HG03378 (cell line): Measurements from ENCODE around the gene MBTPS1.
A peak's percentile ranks its signal among the peaks of the same experiment; 100 is the strongest.

Experiments used
- ATAC-seq: cut with Tn5 transposase; IDR thresholded peaks from one replicate; pipeline ENCODE4 v1.9.1; 2021; ENCODE audit warnings: mild to moderate bottlenecking, moderate library complexity; ENCODE audit not compliant: unreplicated experiment

Gene MBTPS1

GRCh38 chr16:84104231-84104630, 12.5 kb downstream of the MBTPS1 start:
- ATAC-seq, result no peak

GRCh38 chr16:84103678-84104077, 13.1 kb downstream of the MBTPS1 start:
- no peak for ATAC-seq

GRCh38 chr16:84098939-84099338, 17.8 kb downstream of the MBTPS1 start:
- ATAC-seq, result no peak

DNA sequence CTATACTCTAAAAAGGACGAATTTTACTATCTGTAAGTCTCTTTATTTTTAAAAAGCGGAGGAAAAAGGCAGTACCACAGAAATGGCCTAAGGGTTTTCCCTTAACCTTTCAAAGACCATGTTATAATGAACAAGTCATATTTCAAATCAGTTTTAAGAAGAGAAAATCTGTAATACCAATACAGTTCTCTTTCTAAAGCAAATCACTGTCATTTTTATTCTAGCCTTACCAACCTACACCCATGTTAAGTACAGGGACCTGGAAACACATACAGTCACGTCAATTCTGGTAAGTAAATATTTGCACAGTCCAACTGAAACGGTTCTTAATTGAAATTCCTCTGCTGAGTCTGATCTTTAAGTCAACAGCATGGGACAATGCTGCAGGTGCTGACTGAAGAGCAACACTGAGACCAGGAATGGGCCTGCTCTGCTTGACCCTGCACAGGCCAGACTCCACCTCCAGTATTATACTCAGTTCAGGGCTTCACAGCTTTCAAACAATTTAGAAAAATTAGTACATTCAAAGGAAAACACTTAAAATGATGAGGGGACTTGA, 20.2 kb downstream of the MBTPS1 start:
- no peak for ATAC-seq

- no peak for ATAC-seq
These were observed 21.3 kb downstream of the MBTPS1 start for GRCh38 chr16:84095466-84095865.

DNA sequence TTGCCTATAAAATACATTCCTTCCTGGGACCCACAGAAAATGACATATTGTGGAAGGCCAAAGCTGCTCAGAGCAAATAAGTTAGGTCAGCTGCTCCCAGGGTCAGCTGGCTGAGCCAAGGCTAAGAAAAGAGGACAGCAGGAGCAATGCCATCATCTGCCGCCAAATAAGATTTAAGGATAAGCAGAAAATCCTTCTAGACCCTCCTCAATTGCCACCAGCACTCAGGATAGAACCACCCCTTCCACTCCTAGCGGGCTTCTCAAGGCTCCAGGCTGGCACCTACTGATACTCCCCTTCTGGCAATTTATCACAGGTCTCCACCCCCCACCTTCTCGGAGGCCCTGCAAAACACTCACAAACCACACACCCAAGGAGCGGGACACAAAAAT, 22.9 kb downstream of the MBTPS1 start:
- ATAC-seq, result no peak

GRCh38 chr16:84093120-84093878, 23.4 kb downstream of the MBTPS1 start:
- ATAC-seq, result no peak

GRCh38 chr16:84091460-84091859, 25.3 kb downstream of the MBTPS1 start:
- no peak for ATAC-seq

DNA sequence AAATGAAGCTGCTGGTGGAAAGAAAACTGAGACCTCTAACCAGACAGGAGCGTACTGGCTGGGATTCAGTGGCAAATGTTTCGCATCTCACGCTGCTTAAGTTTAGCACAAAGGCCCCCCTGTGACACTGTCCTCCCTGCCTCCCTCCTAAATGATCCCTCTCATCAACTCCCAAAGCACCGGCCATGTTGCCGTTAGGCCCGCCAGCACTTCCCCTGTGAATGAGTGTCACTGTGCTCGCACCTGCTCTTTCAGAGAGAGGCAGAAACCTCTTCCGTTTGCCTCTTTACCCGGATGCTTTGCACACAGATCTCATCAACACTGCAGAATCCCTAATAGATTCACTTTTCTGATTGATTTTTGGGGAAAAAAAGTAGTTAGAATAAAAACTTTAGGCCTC, 26.5 kb downstream of the MBTPS1 start:
- no peak for ATAC-seq

DNA sequence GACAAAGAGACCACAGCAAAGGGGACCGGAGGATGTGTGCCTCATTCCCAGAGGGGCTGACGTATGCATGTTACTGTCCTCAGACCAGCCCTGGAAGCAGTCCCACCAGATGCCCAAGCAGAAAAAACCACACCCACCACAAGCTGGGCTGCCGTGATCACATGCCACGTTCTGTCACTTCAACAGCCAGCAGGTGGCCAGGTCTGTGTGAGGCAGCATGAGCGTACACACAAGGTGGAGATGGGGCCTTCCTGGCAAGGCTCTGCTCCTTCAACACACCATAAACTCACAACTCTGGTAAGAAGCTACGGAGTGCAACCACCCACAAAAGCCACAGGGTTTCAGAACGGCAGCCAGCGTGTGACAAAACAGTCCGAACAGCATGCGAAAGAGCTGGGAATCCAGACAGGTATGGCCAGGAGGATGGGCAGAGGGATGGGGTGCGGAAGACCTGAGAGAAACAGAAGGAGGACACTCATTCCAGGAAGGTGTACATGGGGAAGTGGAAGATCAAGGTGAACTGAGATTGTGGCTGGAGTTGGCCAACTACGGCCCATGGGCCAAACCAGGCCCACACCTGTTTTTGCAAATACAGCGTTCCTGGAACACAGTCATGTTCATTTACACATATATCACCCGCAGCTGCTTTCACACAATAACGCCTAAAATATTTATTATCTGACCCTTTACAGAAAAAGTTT, 27.9 kb downstream of the MBTPS1 start:
- peak; percentile 61 for ATAC-seq

DNA sequence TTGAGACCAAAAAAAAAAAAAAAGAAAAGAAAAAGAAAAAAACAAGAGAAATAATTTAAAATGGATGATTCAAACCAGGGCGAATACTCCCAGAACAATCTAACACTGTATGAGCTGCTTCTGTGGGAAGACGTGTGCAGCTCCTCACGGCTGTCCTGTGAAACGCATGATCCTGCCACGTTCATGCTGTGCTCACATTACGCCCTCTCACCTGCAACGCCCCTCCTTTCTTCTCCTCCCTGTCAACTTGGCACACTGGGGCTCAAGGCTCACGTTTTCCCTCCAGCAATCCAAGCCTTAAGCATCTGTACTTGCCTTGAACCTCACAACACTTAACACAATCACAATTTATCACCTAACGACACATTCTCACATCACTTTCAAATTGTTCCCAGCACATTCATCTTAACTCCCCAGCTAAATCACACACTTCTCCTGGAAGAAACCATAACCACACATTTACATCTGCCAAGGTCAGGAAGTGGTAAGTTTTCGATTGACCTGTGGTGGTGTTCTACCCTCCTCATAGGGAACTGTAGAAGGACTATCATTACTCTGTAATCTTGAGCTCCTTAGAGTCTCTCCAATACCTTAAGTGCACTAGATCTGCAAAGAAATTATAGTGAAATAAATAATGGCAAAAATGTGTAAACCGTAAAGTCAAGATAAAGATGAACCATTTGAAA, 29.1 kb downstream of the MBTPS1 start:
- ATAC-seq, result no peak

DNA sequence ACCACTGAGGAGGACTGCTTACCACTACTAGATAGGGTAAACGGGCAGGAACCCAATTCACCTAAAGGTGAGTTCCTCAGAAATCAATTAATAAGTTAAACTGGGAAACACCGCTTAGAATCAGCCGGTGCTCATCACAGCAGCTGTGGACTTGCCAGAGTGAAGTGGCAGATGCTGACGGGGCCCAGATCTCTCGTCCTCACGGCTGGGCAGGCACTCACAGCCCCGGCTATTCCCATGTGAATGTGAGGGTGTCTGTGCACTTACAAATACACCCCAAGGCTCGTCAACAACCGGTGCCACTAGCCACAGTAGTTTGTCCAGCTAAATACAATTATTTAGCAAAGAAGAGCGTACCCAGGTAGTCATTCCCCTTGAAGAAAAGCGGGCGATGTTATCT, 29.7 kb downstream of the MBTPS1 start:
- ATAC-seq, result no peak

GRCh38 chr16:84086341-84086740, 30.4 kb downstream of the MBTPS1 start:
- ATAC-seq, result no peak

GRCh38 chr16:84085773-84086172, 31.0 kb downstream of the MBTPS1 start:
- no peak for ATAC-seq

DNA sequence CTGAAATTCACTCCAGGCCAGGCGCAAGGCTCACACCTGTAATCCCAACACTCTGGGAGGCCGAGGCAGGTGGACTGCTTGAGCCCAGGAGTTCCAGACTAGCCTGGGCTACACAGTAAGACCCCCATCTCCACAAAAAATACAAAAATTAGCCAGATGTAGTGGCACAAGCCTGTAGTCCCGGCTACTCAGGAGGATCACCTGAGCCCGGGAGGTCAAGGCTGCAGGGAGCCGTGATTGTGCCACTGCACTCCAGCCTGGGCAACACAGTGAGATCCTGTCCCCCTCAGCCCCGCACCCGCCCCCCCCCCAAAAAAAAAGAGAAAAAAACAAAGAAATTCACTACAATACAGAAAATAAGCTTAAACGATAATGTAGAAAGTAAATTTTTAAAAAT, 31.5 kb downstream of the MBTPS1 start:
- ATAC-seq, result no peak

DNA sequence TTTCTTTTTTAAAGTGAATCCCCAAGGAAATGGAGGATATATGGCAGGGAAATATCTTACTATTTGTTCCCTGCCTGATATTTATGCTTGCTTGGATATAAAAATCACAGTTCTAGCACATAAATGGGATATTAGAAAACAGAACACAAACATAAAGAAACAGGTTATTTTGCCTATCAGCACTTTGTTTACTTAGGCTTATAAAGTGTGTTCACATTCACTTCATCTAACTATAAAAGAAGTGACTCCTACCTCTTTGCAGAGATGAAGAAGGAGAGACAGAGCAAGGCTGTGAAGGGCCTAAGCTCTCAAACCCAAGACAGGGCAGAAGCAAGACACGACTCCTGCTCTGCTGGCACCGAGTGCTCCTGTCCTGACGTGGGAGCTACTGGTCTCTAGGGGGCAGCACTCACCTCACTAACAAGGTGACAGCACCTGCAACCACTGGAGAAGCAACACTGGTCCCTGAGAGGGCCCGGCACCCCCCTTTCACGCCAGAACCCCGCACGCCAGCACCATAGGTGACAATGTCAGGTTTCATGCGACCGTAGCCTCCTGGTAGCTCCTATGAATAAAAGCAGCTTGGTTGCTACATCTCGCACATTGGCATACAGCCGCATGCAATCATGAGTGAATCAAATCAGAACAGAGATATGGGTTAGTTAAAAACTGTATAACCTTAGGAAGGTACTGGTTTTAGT, 32.0 kb downstream of the MBTPS1 start:
- no peak for ATAC-seq

GRCh38 chr16:84082835-84083569, 33.7 kb downstream of the MBTPS1 start:
- ATAC-seq, result no peak

DNA sequence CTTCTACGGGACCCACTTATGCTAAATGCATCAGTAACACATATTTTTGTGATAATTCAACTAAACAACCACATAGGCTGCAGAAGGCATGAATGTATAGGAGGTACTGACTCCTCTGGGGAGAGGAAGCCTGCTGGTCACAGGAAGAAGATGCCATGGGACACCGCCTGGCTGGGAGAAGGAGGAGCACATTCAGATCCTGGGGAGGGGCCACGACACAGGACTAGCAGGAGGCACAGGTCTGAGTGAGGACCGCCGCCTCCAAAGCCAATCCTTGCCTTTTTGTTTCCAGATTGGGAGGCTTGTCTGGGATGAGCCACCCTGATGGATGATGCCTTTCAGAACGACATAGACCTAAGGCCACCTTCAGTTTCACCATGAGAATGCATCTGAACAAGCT, 34.6 kb downstream of the MBTPS1 start:
- ATAC-seq, result no peak

- ATAC-seq, result no peak
These were observed 35.2 kb downstream of the MBTPS1 start for GRCh38 chr16:84081446-84081989.

DNA sequence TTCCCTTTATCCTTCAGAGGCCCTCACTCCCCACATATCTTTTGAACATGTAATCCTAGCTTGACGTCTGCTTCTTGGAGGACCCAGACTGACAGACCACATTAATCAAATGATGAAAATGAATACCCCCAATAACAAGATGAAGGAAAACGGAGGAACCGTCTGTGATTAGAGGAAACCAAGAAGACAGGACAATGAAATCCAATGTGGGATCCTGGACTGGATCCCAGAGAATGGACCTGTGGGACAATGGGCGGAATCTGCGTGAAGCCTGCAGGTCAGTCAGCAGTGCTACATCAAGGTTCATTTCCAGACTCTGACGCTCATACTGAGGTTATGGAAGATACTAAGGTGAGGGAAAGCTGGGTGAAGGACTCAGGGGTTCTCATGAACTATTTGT, 35.9 kb downstream of the MBTPS1 start:
- no peak for ATAC-seq
